GM12864 (cell line): Measurements from ENCODE around the gene CRADD.
"Not testable (repeated sequence)": the region's sequence is repeated elsewhere in the genome, so short reads cannot be mapped to it uniquely, and the experiment has no call there.

ENCODE experiments used
- DNase-seq: peaks from one replicate; pipeline ENCODE4 v3.0.0-alpha.2; 2011; ENCODE audit warnings: low read depth
- H3K4me3 ChIP-seq: 2 replicates; pipeline ENCODE4 v1.5.1; 2011; ENCODE audit warnings: mild to moderate bottlenecking, low read depth, low read length, control low read depth
- TF ChIP-seq, protein P1 (sequence below): IDR thresholded peaks from 2 replicates; pipeline ENCODE4 v1.5.1; 2011; ENCODE audit warnings: low read depth, mild to moderate bottlenecking, moderate library complexity, low read length, control low read depth, inconsistent platforms; ENCODE audit errors: missing control alignments

Gene CRADD

DNA sequence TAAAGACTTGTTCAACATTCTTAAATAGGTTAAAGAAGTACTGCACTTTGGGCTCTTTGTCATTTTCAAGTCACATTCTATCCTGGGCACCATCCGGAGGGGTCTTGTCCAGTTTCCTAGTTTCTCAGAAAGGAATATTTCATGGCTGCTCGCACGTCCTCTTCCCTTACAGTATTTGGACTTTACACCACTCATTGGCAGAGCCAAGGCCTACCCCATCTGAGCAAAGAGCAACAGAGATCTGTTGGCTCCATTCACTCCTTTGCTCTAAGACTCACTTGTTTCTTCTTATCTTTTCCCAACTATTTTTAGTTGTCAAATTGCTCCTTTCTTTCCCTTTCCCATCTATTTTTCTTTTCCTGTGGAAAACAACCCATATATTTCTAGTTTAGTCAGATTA is 118.2 kb downstream of the CRADD start:
- TF ChIP-seq, protein P1, sequence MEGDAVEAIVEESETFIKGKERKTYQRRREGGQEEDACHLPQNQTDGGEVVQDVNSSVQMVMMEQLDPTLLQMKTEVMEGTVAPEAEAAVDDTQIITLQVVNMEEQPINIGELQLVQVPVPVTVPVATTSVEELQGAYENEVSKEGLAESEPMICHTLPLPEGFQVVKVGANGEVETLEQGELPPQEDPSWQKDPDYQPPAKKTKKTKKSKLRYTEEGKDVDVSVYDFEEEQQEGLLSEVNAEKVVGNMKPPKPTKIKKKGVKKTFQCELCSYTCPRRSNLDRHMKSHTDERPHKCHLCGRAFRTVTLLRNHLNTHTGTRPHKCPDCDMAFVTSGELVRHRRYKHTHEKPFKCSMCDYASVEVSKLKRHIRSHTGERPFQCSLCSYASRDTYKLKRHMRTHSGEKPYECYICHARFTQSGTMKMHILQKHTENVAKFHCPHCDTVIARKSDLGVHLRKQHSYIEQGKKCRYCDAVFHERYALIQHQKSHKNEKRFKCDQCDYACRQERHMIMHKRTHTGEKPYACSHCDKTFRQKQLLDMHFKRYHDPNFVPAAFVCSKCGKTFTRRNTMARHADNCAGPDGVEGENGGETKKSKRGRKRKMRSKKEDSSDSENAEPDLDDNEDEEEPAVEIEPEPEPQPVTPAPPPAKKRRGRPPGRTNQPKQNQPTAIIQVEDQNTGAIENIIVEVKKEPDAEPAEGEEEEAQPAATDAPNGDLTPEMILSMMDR = no peak
- no peak for DNase-seq
- H3K4me3 ChIP-seq = no peak overlapping the region

DNA sequence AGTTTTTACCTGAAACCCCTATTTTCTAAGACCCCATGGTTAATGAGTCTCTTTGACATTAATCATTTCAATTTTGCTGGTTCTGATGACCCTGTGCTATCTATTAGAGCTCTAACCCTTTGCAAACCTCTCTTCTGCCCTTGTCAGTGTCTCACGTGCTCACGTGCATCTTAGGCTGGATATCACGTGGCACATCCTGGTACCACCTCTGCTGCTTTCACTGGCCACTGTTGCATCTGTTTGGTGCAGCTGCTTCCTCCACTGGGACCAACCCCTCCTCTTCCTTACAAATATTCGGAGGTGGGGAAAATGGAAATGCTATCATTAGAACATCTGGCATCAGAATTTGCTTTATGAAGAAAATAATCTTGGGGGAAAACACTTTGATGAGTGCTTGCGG is 119.6 kb downstream of the CRADD start:
- TF ChIP-seq, protein P1 = no peak
- no peak overlapping the region for H3K4me3 ChIP-seq
- no peak for DNase-seq

DNA sequence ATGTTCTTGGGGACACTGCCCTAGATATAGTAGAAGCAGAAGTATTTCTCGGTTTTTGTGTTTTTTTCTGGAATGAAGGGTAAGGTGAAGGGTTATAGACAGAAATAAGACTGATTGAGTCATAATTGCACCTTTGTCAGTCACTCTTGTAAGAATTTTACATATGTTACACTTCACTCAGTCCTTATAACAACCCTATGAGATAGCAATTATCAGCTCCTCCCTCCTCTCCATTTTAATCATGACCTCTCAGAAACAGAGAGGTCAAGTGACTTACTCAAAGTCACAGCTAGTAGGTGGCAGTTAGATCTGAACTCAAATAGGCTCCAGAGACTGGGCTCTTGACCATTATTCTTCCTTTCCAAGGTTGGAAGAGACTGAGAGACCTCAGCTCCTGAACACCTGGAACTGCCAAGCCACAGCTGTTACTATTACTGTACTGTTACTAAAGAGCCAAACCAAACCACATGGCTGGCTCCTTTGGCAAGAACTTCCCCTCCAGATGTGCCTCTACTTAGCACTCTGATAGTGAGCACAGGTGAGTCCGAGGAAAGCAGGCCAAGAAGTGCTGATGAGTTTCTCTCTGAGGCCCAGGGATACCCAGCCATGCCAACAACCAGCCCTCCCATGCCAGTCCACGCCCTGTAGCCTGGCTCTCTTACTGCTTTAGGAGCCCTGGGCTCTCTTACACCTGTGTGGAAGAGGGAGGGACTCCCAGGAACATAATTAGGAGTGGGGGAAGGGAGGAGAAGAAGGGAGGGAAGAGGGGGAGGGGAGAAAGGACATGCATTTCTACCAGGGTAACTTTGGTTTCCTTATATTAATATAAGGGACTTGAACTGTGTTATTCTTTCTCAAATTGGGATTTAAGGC is 121.3 kb downstream of the CRADD start:
- H3K4me3 ChIP-seq = no peak overlapping the region
- no peak for DNase-seq
- TF ChIP-seq, protein P1 = no peak

DNA sequence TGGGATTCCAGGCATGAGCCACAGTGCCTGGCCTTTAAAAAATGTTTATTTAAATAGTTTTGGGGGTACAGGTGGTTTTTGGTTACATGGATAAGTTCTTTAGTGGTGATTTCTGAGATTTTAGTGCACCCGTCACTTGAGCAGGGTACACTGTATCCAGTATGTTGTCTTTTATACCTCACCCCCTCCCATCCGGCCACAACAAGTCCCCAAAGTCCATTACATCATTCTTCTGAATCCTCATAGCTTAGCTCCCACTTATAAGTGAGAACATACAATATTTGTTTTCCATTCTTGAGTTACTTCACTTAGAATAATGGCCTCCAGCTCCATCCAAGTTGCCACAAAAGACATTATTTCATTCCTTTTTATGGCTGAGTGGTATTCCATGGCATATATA is 124.5 kb downstream of the CRADD start:
- H3K4me3 ChIP-seq, DNase-seq: not testable (repeated sequence)

DNA sequence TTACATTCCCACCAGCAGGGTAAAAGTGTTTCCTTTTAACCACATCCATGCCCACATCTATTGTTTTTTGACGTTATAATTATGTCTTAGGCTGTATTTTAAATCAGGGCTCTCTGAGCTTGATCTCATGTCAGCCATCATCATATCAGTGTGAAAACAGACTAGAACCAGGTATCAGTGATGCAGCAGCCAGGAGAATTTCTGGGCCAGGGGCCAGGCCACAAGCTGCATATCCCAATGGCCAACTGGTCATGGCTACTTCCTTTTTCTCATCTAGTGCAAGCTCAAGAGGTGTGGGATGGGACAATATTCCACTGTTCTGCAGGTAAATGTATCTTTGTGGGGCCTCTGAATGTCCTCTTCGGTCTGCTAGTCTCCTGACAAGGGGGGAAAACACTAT is 125.1 kb downstream of the CRADD start:
- TF ChIP-seq, protein P1 = no peak
- DNase-seq = no peak
- no peak overlapping the region for H3K4me3 ChIP-seq

DNA sequence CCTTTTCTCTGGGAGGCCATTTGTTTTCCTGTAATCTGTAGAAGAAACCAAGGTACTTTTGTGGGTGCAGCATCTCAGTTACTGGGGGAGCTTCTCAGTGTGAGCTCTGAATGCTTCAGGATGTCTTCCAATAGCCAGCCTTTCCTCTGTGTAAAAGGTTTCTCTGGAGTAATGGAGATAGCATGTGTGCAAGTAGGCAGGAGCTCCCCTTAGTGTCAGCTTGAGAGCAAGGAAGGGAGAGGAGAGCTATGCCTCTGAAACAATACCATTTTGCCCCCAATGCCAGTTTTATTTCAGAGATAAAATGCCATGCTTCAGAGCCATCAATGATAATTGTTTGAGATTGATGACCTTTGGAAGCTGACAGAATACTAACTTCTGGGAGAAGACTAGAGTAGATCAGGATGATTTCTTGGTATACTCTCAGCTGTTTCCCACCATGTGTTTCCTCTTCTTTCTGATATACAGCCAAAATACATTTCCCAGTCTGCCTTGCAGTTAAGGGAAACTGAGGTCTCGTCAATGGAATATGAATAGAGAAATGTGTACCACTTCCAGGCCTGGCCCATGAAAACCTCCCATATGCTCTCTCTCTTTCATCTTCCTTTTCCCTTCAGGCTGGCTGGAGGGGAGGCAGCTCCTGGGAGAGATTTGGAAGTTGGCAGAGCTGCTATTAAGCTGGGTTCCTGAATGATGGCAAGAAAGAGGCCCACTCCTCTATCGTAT is 125.7 kb downstream of the CRADD start:
- H3K4me3 ChIP-seq = no peak overlapping the region
- DNase-seq = no peak
- TF ChIP-seq, protein P1 = no peak

DNA sequence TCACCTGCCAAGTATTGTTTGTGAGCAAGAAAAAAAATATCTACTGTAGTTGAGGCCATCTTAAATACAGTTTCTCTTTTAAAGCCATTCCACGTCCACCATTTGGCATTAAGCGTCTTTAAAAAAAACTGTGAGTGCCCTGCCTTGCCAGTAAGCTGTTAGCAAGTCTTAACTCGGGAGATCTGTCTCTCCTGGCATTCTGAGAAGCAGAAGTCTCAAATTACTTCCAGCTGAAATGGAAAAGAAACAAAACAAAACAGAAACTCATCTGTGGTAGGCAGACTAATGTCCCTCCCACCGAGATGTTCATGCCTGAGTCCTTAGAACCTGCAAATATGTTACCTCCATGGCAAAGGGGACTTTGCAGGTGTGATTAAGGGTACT is 126.2 kb downstream of the CRADD start:
- no peak overlapping the region for H3K4me3 ChIP-seq
- TF ChIP-seq, protein P1 = no peak
- DNase-seq = no peak
